Smooth muscle cell (in vitro differentiated cells): ENCODE measurements around the gene IL17B. TPM values are rescaled to one million over a fixed set of nuclear protein-coding genes. Genes with fewer than 3 reads are reported as not detected.

Experiments
- DNase-seq: peaks from one replicate; lab custom pipeline; 2025; ENCODE audit not compliant: unreplicated experiment; lab: John Stamatoyannopoulos, UW
- H2AFZ ChIP-seq: fragments of 200-600 bp; sonication (generic); 2 replicates; pipeline ENCODE4 v1.6.0; 2016; ENCODE audit warnings: antibody characterized with exemption, low read depth, mild to moderate bottlenecking
- H3F3A ChIP-seq: fragments of 200-600 bp; sonication (generic); 2 replicates; pipeline ENCODE4 v1.6.0; 2017; ENCODE audit warnings: antibody characterized with exemption, low read depth
- H3K27ac ChIP-seq: fragments of 200-600 bp; sonication (generic); 2 replicates; pipeline ENCODE4 v1.5.1; 2016; ENCODE audit warnings: low read depth, mild to moderate bottlenecking
- H3K27me3 ChIP-seq: fragments of 200-600 bp; sonication (generic); 2 replicates; pipeline ENCODE4 v1.6.1; 2016; ENCODE audit warnings: low read depth, mild to moderate bottlenecking
- H3K36me3 ChIP-seq: fragments of 200-600 bp; sonication (generic); 2 replicates; pipeline ENCODE4 v1.5.1; 2016; ENCODE audit warnings: low read depth
- H3K4me1 ChIP-seq: fragments of 200-600 bp; sonication (generic); 2 replicates; pipeline ENCODE4 v1.5.1; 2016; ENCODE audit warnings: low read depth
- H3K4me2 ChIP-seq: fragments of 200-600 bp; sonication (generic); 2 replicates; pipeline ENCODE4 v1.6.0; 2016; ENCODE audit warnings: mild to moderate bottlenecking
- H3K4me3 ChIP-seq: fragments of 200-600 bp; sonication (generic); 2 replicates; pipeline ENCODE4 v1.5.1; 2016; ENCODE audit warnings: mild to moderate bottlenecking
- H3K79me2 ChIP-seq: fragments of 200-600 bp; sonication (generic); 2 replicates; pipeline ENCODE4 v1.6.0; 2016; ENCODE audit warnings: low read depth, mild to moderate bottlenecking
- H3K9ac ChIP-seq: fragments of 200-600 bp; sonication (generic); 2 replicates; pipeline ENCODE4 v1.6.0; 2016; ENCODE audit warnings: low read depth
- H3K9me3 ChIP-seq: fragments of 200-600 bp; sonication (generic); replicated peaks from 2 replicates; pipeline ENCODE4 v1.5.1; 2016; ENCODE audit warnings: low read depth
- H4K20me1 ChIP-seq: fragments of 200-600 bp; sonication (generic); 2 replicates; pipeline ENCODE4 v1.6.0; 2016; ENCODE audit warnings: low read depth
- CTCF ChIP-seq: fragments of 200-600 bp; sonication (generic); IDR thresholded peaks from 2 replicates; pipeline ENCODE4 v1.5.1; 2017; ENCODE audit warnings: borderline replicate concordance, mild to moderate bottlenecking, antibody characterized with exemption; ENCODE audit not compliant: insufficient read depth, poor library complexity, severe bottlenecking
- WGBS: methylation state at CpG from one replicate; pipeline ENCODE4 v1.1.7; 2016; ENCODE audit warnings: low lambda C conversion rate; 5-methylcytosine and 5-hydroxymethylcytosine counted together
- polyA plus RNA-seq: library from polyadenylated mRNA; unstranded; fragments of >200 nt; fragmentation: Nextera tagmentation; extraction: Ambion mirVana; gene quantifications from 2 replicates; pipeline ENCODE4 v1.2.1, GENCODE V29; 2016
- total RNA-seq: library from RNA; depleted of rRNA; stranded (reverse); fragments of >200 nt; gene quantifications from 2 replicates; pipeline ENCODE4 v1.2.3, GENCODE V29; 2014

IL17B gene
- total and polyA plus RNA-seq, 2 experiments from 2014 or later: 10.4 to 12.0 TPM

- H3K4me3 ChIP-seq: no peak overlapping the region
Measured at GRCh38 chr5:149403923-149404745, 25.0 kb upstream of the IL17B start.

GRCh38 chr5:149402291-149402690 is 23.2 kb upstream of the IL17B start:
- H3K9ac ChIP-seq: no peak overlapping the region
- H2AFZ ChIP-seq: no peak overlapping the region
- peaks cover 45% of the 10 kb centered on the region for H3F3A ChIP-seq
- H3K4me2 ChIP-seq: no peak overlapping the region
- TF ChIP-seq CTCF: no peak
- H3K27ac ChIP-seq: peak overlapping the region; percentile 95
- no peak for DNase-seq
- no peaks in the 10 kb centered on the region for H3K36me3 ChIP-seq
- WGBS: 84% methylated on average over 3 of the region's 3 CpGs
- peaks cover 7% of the 10 kb centered on the region for H3K79me2 ChIP-seq
- H4K20me1 ChIP-seq: peaks cover 1% of the 10 kb centered on the region
- H3K9me3 ChIP-seq: no peaks in the 10 kb centered on the region
- H3K4me3 ChIP-seq: no peak overlapping the region
- no peaks in the 10 kb centered on the region for H3K27me3 ChIP-seq
- H3K4me1 ChIP-seq: peaks cover 39% of the 10 kb centered on the region

More at GRCh38 chr5:149403923-149404745, 25.0 kb upstream of the IL17B start:
- Histone ChIP-seq H4K20me1 (peaks cover 20% of the 10 kb centered on the region), H3K4me2 (peak overlapping the region; percentile 88), H3K9me3 (no peaks in the 10 kb centered on the region), H3K36me3 (no peaks in the 10 kb centered on the region), H3K27me3 (no peaks in the 10 kb centered on the region), H2AFZ (no peak overlapping the region), H3K9ac (peak overlapping the region; percentile 75), H3K4me1 (peaks cover 45% of the 10 kb centered on the region), H3K79me2 (peaks cover 26% of the 10 kb centered on the region), H3F3A (peaks cover 54% of the 10 kb centered on the region), H3K27ac (peak overlapping the region; percentile 95)
- DNase-seq: no peak
- TF ChIP-seq CTCF: no peak
- WGBS: 21% methylated on average over 15 of the region's 15 CpGs

- H3F3A ChIP-seq: peaks cover 44% of the 10 kb centered on the region
Measured at GRCh38 chr5:149401051-149401450, 22.0 kb upstream of the IL17B start.

More at GRCh38 chr5:149401051-149401450, 22.0 kb upstream of the IL17B start:
- Histone ChIP-seq H3K4me1 (peaks cover 28% of the 10 kb centered on the region), H3K4me2 (no peak overlapping the region), H3K4me3 (no peak overlapping the region), H3K79me2 (no peaks in the 10 kb centered on the region), H3K36me3 (no peaks in the 10 kb centered on the region), H3K9me3 (no peaks in the 10 kb centered on the region), H2AFZ (no peak overlapping the region), H3K27ac (peak overlapping the region; percentile 91), H3K9ac (no peak overlapping the region), H3K27me3 (no peaks in the 10 kb centered on the region), H4K20me1 (no peaks in the 10 kb centered on the region)
- no peak for DNase-seq
- TF ChIP-seq CTCF: no peak
- WGBS: 98% methylated on average over 2 of the region's 2 CpGs
